GM12878 (cell line): ENCODE measurements around the gene TENT5A. TPM values are rescaled to one million over a fixed set of nuclear protein-coding genes. Genes with fewer than 3 reads are reported as not detected.

Experiments used
- ATAC-seq: fragments of 200-7000 bp; cut with Tn5 transposase; 3 replicates; pipeline ENCODE4 v1.9.1; 2020; ENCODE audit warnings: mild to moderate bottlenecking, moderate library complexity
- BruUV-seq: library from RNA; stranded (reverse); fragments of 400-500 nt; replicated peaks from 2 replicates; lab custom pipeline; 2021; lab: Mats Ljungman, UMichigan
- CTCF ChIA-PET: fragments of 300-600 bp; sonication (Branson Sonifier 250); formaldehyde crosslinking; extraction: SDS; loops from one replicate; lab custom pipeline; 2021; ENCODE audit warnings: inconsistent platforms; lab: Yijun Ruan, JAX
- POLR2A ChIA-PET: fragments of 350-600 bp; formaldehyde crosslinking; extraction: SDS; loops from one replicate; lab custom pipeline; 2021; ENCODE audit warnings: inconsistent platforms; lab: Charles Lee
- RAD21 ChIA-PET: fragments of 300-600 bp; sonication (Branson Sonifier 250); formaldehyde crosslinking; loops from one replicate; lab custom pipeline; 2023; ENCODE audit warnings: antibody characterized with exemption; ENCODE audit not compliant: unreplicated experiment; lab: Charles Lee
- SMC1A ChIA-PET: fragments of 300-600 bp; sonication (Branson Sonifier 250); formaldehyde crosslinking; loops from one replicate; lab custom pipeline; 2023; ENCODE audit not compliant: unreplicated experiment, uncharacterized antibody; lab: Charles Lee
- DNase-seq: peaks from one replicate; pipeline ENCODE4 v3.0.0-alpha.2; 2011; ENCODE audit warnings: low read depth, low spot score
- FAIRE-seq: peaks from 3 replicates; lab custom pipeline; 2011; peaks lifted over from hg19 to GRCh38; lab: Jason Lieb, UNC
- H2AFZ ChIP-seq: 2 replicates; pipeline ENCODE4 v1.6.0; 2011; ENCODE audit warnings: low read depth, low read length, control low read depth; ENCODE audit not compliant: control insufficient read depth
- H3K27ac ChIP-seq: 2 replicates; pipeline ENCODE4 v1.5.1; 2011; ENCODE audit warnings: control low read depth; ENCODE audit not compliant: control insufficient read depth, insufficient read depth
- H3K27me3 ChIP-seq, 2 experiments: replicated peaks in 1 of 2; 2 replicates each; pipeline versions ENCODE4 v1.6.0 to v1.6.1; 2011; ENCODE audit warnings: low read length in 1 of 2; ENCODE audit not compliant: control insufficient read depth in 2 of 2, insufficient read depth in 2 of 2
- H3K36me3 ChIP-seq, 2 experiments: 2 replicates each; pipeline ENCODE4 v1.5.1; 2011; ENCODE audit warnings: low read length in 1 of 2; ENCODE audit not compliant: control insufficient read depth in 2 of 2, insufficient read depth in 2 of 2
- H3K4me1 ChIP-seq: 2 replicates; pipeline ENCODE4 v1.6.1; 2011; ENCODE audit warnings: mild to moderate bottlenecking, low read length, moderate library complexity, mixed read lengths; ENCODE audit not compliant: control insufficient read depth, insufficient read depth
- H3K4me2 ChIP-seq: 2 replicates; pipeline ENCODE4 v1.6.0; 2011; ENCODE audit warnings: control low read depth; ENCODE audit not compliant: control insufficient read depth, insufficient read depth
- H3K4me3 ChIP-seq: fragments of 200-600 bp; sonication (generic); 2 replicates; pipeline ENCODE4 v1.5.1; 2016
- H3K79me2 ChIP-seq: 2 replicates; pipeline ENCODE4 v1.6.0; 2011; ENCODE audit warnings: low read length; ENCODE audit not compliant: control insufficient read depth, insufficient read depth
- H3K9ac ChIP-seq: 2 replicates; pipeline ENCODE4 v1.8.0; 2011; ENCODE audit warnings: low read length, control low read depth, mixed read lengths; ENCODE audit not compliant: control insufficient read depth, insufficient read depth
- H3K9me3 ChIP-seq: replicated peaks from 3 replicates; pipeline ENCODE4 v1.5.1; 2011; ENCODE audit warnings: mild to moderate bottlenecking, low read length; ENCODE audit not compliant: control insufficient read depth, insufficient read depth
- H4K20me1 ChIP-seq: 2 replicates; pipeline ENCODE4 v1.6.0; 2011; ENCODE audit not compliant: control insufficient read depth, insufficient read depth
- BACH1 ChIP-seq: fragments of 450-650 bp; IDR thresholded peaks from 2 replicates; pipeline ENCODE4 v1.6.1; 2017; ENCODE audit warnings: mild to moderate bottlenecking, borderline replicate concordance
- BCL3 ChIP-seq: IDR thresholded peaks from 2 replicates; pipeline ENCODE4 v1.6.1; 2011; ENCODE audit warnings: borderline replicate concordance, low read depth, mild to moderate bottlenecking, moderate library complexity, low read length; ENCODE audit not compliant: insufficient read depth, poor library complexity, severe bottlenecking
- FOXK2 ChIP-seq: fragments of 450-650 bp; IDR thresholded peaks from 2 replicates; pipeline ENCODE4 v1.6.1; 2017; ENCODE audit warnings: mild to moderate bottlenecking, moderate library complexity
- FOXM1 ChIP-seq: IDR thresholded peaks from 2 replicates; pipeline ENCODE4 v1.6.1; 2012; ENCODE audit warnings: low read depth, mild to moderate bottlenecking, inconsistent platforms, low read length, moderate library complexity
- HDGF ChIP-seq: fragments of 450-650 bp; IDR thresholded peaks from 2 replicates; pipeline ENCODE4 v1.6.1; 2016; ENCODE audit warnings: antibody characterized with exemption
- MTA3 ChIP-seq: IDR thresholded peaks from 2 replicates; pipeline ENCODE4 v1.6.1; 2012; ENCODE audit warnings: low read length, inconsistent platforms, borderline replicate concordance
- STAT3 ChIP-seq: IDR thresholded peaks from 2 replicates; pipeline ENCODE4 v1.6.1; 2011; ENCODE audit warnings: low read depth, low read length, improper control_type of control experiment
- ZBTB40 ChIP-seq: fragments of 450-650 bp; IDR thresholded peaks from 2 replicates; pipeline ENCODE4 v1.6.1; 2016; ENCODE audit warnings: mild to moderate bottlenecking, moderate library complexity, borderline replicate concordance
- ZNF592 ChIP-seq: fragments of 450-650 bp; IDR thresholded peaks from 2 replicates; pipeline ENCODE4 v1.6.1; 2017; ENCODE audit warnings: mild to moderate bottlenecking, moderate library complexity
- WGBS: methylation state at CpG from one replicate; pipeline ENCODE4 v1.1.6; 2016; ENCODE audit warnings: low lambda C conversion rate; ENCODE audit not compliant: insufficient replicate concordance, insufficient coverage; ENCODE audit errors: missing lambda C conversion rate; 5-methylcytosine and 5-hydroxymethylcytosine counted together
- in situ Hi-C: fragments of 300-500 bp; cut with MboI; formaldehyde crosslinking; loops from 9 replicates; pipeline ENCODE4 v1.14.3; 2018; ENCODE audit warnings: mixed read lengths
- intact Hi-C: fragments of 100-400 bp; cut with micrococcal nuclease; formaldehyde crosslinking; loops from one replicate; pipeline ENCODE4 v1.14.2; 2022; ENCODE audit not compliant: unreplicated experiment
- polyA plus RNA-seq, 11 experiments: library from polyadenylated mRNA; depleted of rRNA in 4 of 11; unstranded in 6 of 11; stranded (reverse) in 5 of 11; fragments of >200 nt; fragmentation: Nextera tagmentation in 4 of 11; fragmentation: Illumina TruSeq in 1 of 11; extraction: Ambion mirVana in 4 of 11; extraction: Trizol in 1 of 11; gene quantifications; 1 replicate in 1 of 11; 2 replicates in 10 of 11; pipeline versions ENCODE4 v1.2.1 to v1.2.3, GENCODE V29; 2011 to 2016; ENCODE audit warnings: inconsistent platforms in 2 of 11, missing spikeins in 2 of 11, low read depth in 1 of 11
- total RNA-seq, 4 experiments: library from RNA; depleted of rRNA in 3 of 4; stranded (reverse); fragments of >200 nt in 3 of 4; fragmentation: Illumina TruSeq in 1 of 4; extraction: Trizol in 1 of 4; gene quantifications; 2 replicates each; pipeline versions ENCODE4 v1.2.1 to v1.2.3, GENCODE V29; 2013 to 2021
- TF ChIP-seq, protein P1 (sequence below), 3 experiments: IDR thresholded peaks in 2 of 3; conservative IDR thresholded peaks in 1 of 3; 2 replicates each; pipeline ENCODE4 v1.5.1; 2011; ENCODE audit warnings: low read depth in 3 of 3, low read length in 3 of 3, mild to moderate bottlenecking in 3 of 3, control low read depth in 2 of 3, moderate library complexity in 2 of 3, inconsistent platforms in 1 of 3, mixed read lengths in 1 of 3; ENCODE audit not compliant: control insufficient read depth in 2 of 3, insufficient read depth in 1 of 3; ENCODE audit errors: extremely low read depth in 1 of 3

TENT5A gene
- total and polyA plus RNA-seq, 10 of the 15 experiments (the other 5 are each of a cell fraction or from before 2014, with no cell fraction given) = 0.25 to 9.6 (median 0.48) TPM

- ATAC-seq (no peak), FAIRE-seq (no peak), DNase-seq (no peak)
- Histone ChIP-seq H3K4me1 (no peaks in the 10 kb centered on the region), H3K4me3 (no peak overlapping the region), H3K27ac (no peak overlapping the region), H2AFZ (no peak overlapping the region), H3K9me3 (peaks cover 1% of the 10 kb centered on the region; the same call in 1 of the 3 replicates)
- SMC1A ChIA-PET = interaction anchor here (0.5 to 3.0 kb wide), 10 partner anchors 9 to 1502 kb away, joined by 3 to 13 read pairs (median 4); no protein-coding TSS in a partner anchor
- intact Hi-C loops = no loop called here
- WGBS = 4% methylated on average over 5 of the region's 5 CpGs
- no peak for TF ChIP-seq ZNF592
- no peak for TF ChIP-seq ZBTB40
- no peak for TF ChIP-seq FOXK2
- no peak for TF ChIP-seq BCL3
- no peak for TF ChIP-seq BACH1
- no peak for TF ChIP-seq FOXM1
- TF ChIP-seq, protein P1, sequence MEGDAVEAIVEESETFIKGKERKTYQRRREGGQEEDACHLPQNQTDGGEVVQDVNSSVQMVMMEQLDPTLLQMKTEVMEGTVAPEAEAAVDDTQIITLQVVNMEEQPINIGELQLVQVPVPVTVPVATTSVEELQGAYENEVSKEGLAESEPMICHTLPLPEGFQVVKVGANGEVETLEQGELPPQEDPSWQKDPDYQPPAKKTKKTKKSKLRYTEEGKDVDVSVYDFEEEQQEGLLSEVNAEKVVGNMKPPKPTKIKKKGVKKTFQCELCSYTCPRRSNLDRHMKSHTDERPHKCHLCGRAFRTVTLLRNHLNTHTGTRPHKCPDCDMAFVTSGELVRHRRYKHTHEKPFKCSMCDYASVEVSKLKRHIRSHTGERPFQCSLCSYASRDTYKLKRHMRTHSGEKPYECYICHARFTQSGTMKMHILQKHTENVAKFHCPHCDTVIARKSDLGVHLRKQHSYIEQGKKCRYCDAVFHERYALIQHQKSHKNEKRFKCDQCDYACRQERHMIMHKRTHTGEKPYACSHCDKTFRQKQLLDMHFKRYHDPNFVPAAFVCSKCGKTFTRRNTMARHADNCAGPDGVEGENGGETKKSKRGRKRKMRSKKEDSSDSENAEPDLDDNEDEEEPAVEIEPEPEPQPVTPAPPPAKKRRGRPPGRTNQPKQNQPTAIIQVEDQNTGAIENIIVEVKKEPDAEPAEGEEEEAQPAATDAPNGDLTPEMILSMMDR (IDR thresholded peaks at IDR 0.05 in 2 of 3, conservative IDR thresholded peaks at IDR 0.05 in 1 of 3; ENCODE audit: control insufficient read depth in 2 of 3, extremely low read depth in 1 of 3, insufficient read depth in 1 of 3, low read depth in 3 of 3, low read length in 3 of 3) = no peak
- TF ChIP-seq STAT3 = no peak
- no peak for TF ChIP-seq HDGF
- no peak for TF ChIP-seq MTA3
- TF ChIP-seq, all 136 proteins: peak for 0
- Histone ChIP-seq H3K36me3 (no peaks in the 10 kb centered on the region), H3K79me2 (no peaks in the 10 kb centered on the region), H3K9ac (no peak overlapping the region), H3K4me2 (no peak overlapping the region), H4K20me1 (no peaks in the 10 kb centered on the region), H3K27me3 (peaks cover 0 to 10% of the 10 kb centered on the region in 2 experiments)
- ChIA-PET CTCF (interaction anchor here (1.7 to 2.1 kb wide), 2 partner anchors 8 to 292 kb away, joined by 6 to 7 read pairs; no protein-coding TSS in a partner anchor), RAD21 (interaction anchor here (0.9 to 2.3 kb wide), 3 partner anchors 15 to 162 kb away, joined by 3 to 6 read pairs (median 4); no protein-coding TSS in a partner anchor), POLR2A (interaction anchor here (2.2 kb wide), 1 partner anchor 17 kb away, joined by 7 read pairs; no protein-coding TSS in a partner anchor)
- in situ Hi-C loops = loop anchor here (10.0 kb wide), 1 partner anchor 1144 kb away; no protein-coding TSS in a partner anchor
- no TSS peak for BruUV-seq
Observed at GRCh38 chr6:81748994-81749393, 3.5 kb downstream of the TENT5A start.
